ENCODE results near the gene OSGEPL1. TPM values are rescaled to one million over a fixed set of nuclear protein-coding genes. Genes with fewer than 3 reads are reported as not detected.

Gene OSGEPL1
- total RNA-seq, 1 donor from 2014 or later, result 6.6 TPM

DNA sequence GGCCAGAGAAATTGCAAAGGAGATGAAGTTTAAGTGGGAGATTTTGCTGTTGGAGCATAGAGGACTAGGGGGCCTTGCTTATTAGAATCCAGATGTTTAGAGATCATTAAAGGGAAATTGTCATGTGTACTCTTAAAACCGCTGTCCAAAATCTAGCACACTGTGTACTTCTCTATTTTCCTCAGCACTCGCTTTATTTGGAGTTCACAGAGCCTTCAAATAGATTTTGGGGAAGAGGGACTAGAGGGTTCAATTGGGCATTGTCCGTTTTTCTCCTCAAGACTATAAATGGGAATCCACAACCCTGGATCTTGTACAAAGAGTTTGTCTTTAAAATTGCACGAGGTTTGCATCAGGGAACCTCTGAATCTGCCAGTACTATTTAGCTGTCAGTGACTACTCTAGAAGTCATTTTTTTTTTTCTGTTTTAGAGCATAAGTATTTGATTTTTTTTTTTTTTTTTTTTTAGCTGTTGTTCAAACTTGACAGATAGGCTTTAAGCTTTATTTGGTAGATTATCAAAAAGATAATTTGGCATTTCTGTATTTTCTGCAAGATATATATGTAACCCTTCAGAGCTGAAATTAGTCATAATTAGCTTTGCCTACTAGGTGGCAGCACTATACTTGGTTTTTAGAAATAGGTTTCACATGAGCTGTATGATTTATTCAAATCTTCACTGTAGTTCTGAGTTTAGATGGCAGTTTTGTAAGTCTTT, 35.9 kb upstream of the OSGEPL1 start:
- Histone ChIP-seq H3K4me3 (ENCODE audit: low read depth, low read length) (no peak overlapping the region), H3K27me3 (ENCODE audit: control insufficient read depth, insufficient read depth, low read length) (no peaks in the 10 kb centered on the region), H3K36me3 (ENCODE audit: control insufficient read depth, insufficient read depth, low read length) (peaks cover under 1% of the 10 kb centered on the region)
- DNase-seq (ENCODE audit: low read depth) (peak; percentile 55), FAIRE-seq (no peak)
- TF ChIP-seq, protein P1, sequence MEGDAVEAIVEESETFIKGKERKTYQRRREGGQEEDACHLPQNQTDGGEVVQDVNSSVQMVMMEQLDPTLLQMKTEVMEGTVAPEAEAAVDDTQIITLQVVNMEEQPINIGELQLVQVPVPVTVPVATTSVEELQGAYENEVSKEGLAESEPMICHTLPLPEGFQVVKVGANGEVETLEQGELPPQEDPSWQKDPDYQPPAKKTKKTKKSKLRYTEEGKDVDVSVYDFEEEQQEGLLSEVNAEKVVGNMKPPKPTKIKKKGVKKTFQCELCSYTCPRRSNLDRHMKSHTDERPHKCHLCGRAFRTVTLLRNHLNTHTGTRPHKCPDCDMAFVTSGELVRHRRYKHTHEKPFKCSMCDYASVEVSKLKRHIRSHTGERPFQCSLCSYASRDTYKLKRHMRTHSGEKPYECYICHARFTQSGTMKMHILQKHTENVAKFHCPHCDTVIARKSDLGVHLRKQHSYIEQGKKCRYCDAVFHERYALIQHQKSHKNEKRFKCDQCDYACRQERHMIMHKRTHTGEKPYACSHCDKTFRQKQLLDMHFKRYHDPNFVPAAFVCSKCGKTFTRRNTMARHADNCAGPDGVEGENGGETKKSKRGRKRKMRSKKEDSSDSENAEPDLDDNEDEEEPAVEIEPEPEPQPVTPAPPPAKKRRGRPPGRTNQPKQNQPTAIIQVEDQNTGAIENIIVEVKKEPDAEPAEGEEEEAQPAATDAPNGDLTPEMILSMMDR (IDR thresholded peaks at IDR 0.05; ENCODE audit: insufficient read depth, low read length, severe bottlenecking), result peak; percentile 36

DNA sequence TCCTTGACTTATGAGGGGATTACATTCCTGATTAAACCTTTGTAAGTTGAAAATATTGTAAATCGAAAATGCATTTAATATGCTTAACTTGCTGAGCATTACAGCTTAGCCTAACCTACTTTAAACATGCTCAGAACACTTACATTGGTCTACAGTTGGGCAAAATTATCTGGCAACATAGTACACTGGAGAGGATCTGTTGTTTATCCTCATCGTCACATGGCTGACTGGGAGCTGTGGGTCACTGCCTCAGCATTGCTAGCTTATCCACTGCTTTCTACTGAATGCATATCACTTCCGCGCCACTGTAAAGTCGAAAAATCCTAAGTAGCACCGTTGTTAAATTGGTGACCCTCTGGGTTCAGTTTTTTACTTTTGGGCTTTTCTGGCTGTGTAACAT, 35.3 kb upstream of the OSGEPL1 start:
- Histone ChIP-seq H3K4me3 (ENCODE audit: low read depth, low read length) (no peak overlapping the region), H3K36me3 (ENCODE audit: control insufficient read depth, insufficient read depth, low read length) (peaks cover 2% of the 10 kb centered on the region), H3K27me3 (ENCODE audit: control insufficient read depth, insufficient read depth, low read length) (no peaks in the 10 kb centered on the region)
- TF ChIP-seq, protein P1 (IDR thresholded peaks at IDR 0.05; ENCODE audit: insufficient read depth, low read length, severe bottlenecking), result no peak
- DNase-seq (ENCODE audit: low read depth), result no peak
- no peak for FAIRE-seq

GRCh38 chr2:189794310-189794709, 31.7 kb upstream of the OSGEPL1 start:
- Histone ChIP-seq H3K27me3 (ENCODE audit: control insufficient read depth, insufficient read depth, low read length) (no peaks in the 10 kb centered on the region), H3K4me3 (ENCODE audit: low read depth, low read length) (no peak overlapping the region), H3K36me3 (ENCODE audit: control insufficient read depth, insufficient read depth, low read length) (peaks cover 4% of the 10 kb centered on the region)
- TF ChIP-seq, protein P1 (IDR thresholded peaks at IDR 0.05; ENCODE audit: insufficient read depth, low read length, severe bottlenecking), result no peak
- FAIRE-seq (no peak), DNase-seq (ENCODE audit: low read depth) (no peak)

DNA sequence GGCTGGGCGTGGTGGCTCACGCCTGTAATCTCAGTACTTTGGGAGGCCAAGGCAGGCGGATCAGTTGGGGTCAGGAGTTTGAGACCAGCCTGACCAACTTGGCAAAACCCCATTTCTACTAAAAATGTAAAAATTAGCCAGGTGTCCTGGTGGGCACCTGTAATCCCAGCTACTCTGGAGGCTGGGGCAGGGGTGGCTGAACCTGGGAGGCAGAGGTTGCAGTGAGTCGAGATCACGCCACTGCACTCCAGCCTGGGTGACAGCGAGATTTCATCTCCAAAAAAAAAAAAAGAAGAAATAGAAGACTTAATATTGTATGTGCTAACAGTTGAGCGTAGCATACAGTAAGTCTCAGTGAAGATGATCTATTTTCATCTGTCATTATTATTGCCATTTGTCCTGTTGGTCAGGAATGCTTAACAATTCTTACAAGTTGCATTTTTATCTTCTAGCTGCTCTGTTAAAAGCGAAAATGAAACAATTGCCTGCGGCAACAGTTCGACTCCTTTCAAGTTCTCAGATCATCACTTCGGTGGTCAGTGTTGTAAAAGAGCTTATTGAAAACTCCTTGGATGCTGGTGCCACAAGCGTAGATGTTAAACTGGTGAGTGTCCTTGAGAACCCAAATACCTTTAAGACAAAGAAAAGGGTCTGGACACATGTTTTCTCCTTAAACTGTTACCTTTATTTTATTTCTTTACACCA, 28.9 kb upstream of the OSGEPL1 start:
- TF ChIP-seq, protein P1 (IDR thresholded peaks at IDR 0.05; ENCODE audit: insufficient read depth, low read length, severe bottlenecking), result no peak
- Histone ChIP-seq H3K36me3 (ENCODE audit: control insufficient read depth, insufficient read depth, low read length) (peaks cover 4% of the 10 kb centered on the region), H3K4me3 (ENCODE audit: low read depth, low read length) (no peak overlapping the region), H3K27me3 (ENCODE audit: control insufficient read depth, insufficient read depth, low read length) (no peaks in the 10 kb centered on the region)
- DNase-seq (ENCODE audit: low read depth) (no peak), FAIRE-seq (no peak)

DNA sequence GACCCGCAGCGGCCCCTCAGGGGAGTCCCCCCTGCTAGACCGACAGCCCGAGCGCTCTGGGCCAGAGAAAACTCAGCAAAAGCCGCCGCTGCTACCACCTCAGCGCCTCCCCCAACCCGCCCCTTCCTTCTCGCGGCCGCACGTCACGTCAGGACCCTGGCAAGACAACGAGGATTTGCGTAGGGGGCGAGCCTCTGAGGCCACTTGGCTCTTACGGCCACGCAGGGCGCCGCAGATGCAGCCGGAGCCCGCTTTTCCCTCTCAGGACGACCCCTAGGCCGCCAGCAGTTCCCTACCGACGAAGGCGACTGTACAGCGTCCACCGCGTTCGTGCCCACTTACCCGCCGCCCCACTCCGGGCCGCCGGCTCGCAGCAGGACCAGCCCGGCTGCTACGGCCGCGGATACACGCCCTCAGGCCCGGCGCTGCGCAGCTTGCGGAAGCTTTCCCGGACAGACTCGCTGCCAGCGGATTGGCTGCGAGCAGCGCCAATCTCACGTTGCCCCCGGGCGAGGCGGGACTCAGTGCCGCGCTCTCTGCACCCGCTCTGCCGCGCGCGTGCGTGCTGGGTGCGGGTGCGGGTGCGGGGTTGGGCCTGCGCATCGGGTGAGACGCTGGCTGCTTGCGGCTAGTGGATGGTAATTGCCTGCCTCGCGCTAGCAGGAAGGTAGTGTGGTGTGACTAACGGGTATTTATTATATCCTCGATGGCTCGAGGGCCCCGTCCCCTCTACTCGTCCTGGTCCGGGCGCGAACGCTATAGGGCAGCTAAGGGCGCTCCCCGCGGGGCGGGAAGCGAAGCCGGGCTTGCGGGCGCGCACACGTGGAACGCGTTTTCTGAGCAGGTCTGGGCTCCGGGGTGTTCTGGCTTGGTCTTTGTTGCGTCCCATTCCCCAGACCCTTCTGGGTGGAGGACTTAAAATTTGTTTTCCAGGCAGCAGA, 21.6 kb upstream of the OSGEPL1 start, which contains the start of the genes ORMDL1 and PMS1:
ORMDL1 (minus strand) TSS at position 413 of the 941 bp plus-strand sequence. CDS start 1,744 bp downstream, outside the sequence.
PMS1 (plus strand) TSS at position 524 of the 941 bp plus-strand sequence. CDS start 7,360 bp downstream, outside the sequence.
- DNase-seq (ENCODE audit: low read depth), result peak; percentile 88
- peak; percentile 18 for FAIRE-seq
- TF ChIP-seq, protein P1 (IDR thresholded peaks at IDR 0.05; ENCODE audit: insufficient read depth, low read length, severe bottlenecking), result no peak
- Histone ChIP-seq H3K4me3 (ENCODE audit: low read depth, low read length) (peak within 1 kb of the TSS; percentile 97), H3K36me3 (ENCODE audit: control insufficient read depth, insufficient read depth, low read length) (peaks cover 6% of the 10 kb centered on the region), H3K27me3 (ENCODE audit: control insufficient read depth, insufficient read depth, low read length) (no peaks in the 10 kb centered on the region)
